ENCODE measurements around the gene LRP1B.
"Not testable (repeated sequence)": the region's sequence is repeated elsewhere in the genome, so short reads cannot be mapped to it uniquely, and the experiment has no call there.

The LRP1B gene

DNA sequence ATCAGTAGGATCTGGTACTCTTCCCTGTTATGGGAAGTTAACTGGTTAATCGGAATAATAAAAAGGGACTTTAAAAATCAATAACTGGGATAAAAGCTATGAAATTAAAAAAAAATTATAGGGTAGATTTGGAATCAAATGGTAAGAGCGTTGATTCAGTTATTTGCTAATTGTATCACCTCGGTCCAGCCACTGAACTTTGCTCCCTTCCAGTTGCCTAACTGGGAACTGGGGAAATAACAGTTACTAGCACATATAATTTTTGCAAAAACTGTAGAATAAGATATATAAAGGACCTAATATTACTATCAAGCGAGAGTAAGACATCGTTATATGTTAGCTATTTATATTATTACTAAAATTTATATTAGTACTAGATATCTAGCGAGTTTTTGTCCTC, 302.1 kb downstream of the LRP1B start:
- no peaks in the 10 kb centered on the region for H3K4me1 ChIP-seq (ENCODE audit: control insufficient read depth in 1 of 2, insufficient read depth in 1 of 2, low read depth in 1 of 2, low read length in 1 of 2)
- H3K4me3 ChIP-seq (ENCODE audit: low read depth in 1 of 2, low read length in 1 of 2) = no peak overlapping the region
- TF ChIP-seq, protein P1, sequence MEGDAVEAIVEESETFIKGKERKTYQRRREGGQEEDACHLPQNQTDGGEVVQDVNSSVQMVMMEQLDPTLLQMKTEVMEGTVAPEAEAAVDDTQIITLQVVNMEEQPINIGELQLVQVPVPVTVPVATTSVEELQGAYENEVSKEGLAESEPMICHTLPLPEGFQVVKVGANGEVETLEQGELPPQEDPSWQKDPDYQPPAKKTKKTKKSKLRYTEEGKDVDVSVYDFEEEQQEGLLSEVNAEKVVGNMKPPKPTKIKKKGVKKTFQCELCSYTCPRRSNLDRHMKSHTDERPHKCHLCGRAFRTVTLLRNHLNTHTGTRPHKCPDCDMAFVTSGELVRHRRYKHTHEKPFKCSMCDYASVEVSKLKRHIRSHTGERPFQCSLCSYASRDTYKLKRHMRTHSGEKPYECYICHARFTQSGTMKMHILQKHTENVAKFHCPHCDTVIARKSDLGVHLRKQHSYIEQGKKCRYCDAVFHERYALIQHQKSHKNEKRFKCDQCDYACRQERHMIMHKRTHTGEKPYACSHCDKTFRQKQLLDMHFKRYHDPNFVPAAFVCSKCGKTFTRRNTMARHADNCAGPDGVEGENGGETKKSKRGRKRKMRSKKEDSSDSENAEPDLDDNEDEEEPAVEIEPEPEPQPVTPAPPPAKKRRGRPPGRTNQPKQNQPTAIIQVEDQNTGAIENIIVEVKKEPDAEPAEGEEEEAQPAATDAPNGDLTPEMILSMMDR (IDR thresholded peaks at IDR 0.05) = no peak
- H3K27ac ChIP-seq = no peak overlapping the region
- no peaks in the 10 kb centered on the region for H3K27me3 ChIP-seq
- H3K36me3 ChIP-seq = no peaks in the 10 kb centered on the region
- H3K9me3 ChIP-seq = no peaks in the 10 kb centered on the region

DNA sequence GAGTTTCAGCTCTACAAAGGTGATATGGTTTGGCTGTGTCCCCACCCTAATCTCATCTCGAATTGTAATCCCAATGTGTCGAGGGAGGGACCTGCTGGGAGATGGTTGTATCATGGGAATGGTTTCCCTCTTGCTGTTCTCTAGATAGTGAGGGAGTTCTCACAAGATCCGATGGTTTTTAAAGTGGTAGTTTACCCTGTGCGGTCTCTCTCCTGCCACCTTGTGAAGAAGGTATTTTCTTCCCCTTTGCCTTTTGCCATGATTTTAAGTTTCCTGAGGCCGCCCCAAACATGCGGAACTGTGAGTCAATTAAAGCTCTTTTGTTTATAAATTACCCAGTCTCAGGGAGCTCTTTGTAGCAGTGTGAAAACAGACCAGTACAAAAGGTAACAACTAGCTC, 306.0 kb downstream of the LRP1B start:
- Histone ChIP-seq H3K9me3 (no peaks in the 10 kb centered on the region), H3K36me3 (no peaks in the 10 kb centered on the region), H3K27ac (no peak overlapping the region), H3K4me3 (ENCODE audit: low read depth in 1 of 2, low read length in 1 of 2) (no peak overlapping the region), H3K27me3 (no peaks in the 10 kb centered on the region), H3K4me1 (ENCODE audit: control insufficient read depth in 1 of 2, insufficient read depth in 1 of 2, low read depth in 1 of 2, low read length in 1 of 2) (no peaks in the 10 kb centered on the region)
- TF ChIP-seq, protein P1 (IDR thresholded peaks at IDR 0.05) = no peak

DNA sequence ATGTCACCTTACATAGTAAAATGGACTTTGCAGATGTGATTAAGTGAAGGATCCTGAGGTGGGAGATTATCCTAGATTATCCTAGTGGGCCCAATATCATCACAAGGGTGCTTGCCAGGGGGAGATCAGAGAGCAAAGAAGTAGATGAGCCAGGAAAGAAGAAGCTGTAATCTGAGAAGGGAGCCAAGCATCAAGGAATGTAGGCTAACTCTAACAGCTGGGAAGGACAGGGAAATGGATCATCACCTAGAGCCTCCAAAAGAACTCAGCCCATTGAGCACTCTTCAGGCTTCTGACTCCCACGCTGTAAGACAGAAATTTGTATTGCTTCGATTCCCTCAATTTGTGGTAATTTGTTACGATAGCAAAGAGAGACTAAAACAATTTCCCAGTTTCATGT, 309.9 kb downstream of the LRP1B start:
- Histone ChIP-seq H3K27me3 (no peaks in the 10 kb centered on the region), H3K4me3 (ENCODE audit: low read depth in 1 of 2, low read length in 1 of 2) (no peak overlapping the region), H3K9me3 (no peaks in the 10 kb centered on the region), H3K4me1 (ENCODE audit: control insufficient read depth in 1 of 2, insufficient read depth in 1 of 2, low read depth in 1 of 2, low read length in 1 of 2) (no peaks in the 10 kb centered on the region), H3K27ac (no peak overlapping the region), H3K36me3 (no peaks in the 10 kb centered on the region)
- TF ChIP-seq, protein P1 (IDR thresholded peaks at IDR 0.05) = no peak

DNA sequence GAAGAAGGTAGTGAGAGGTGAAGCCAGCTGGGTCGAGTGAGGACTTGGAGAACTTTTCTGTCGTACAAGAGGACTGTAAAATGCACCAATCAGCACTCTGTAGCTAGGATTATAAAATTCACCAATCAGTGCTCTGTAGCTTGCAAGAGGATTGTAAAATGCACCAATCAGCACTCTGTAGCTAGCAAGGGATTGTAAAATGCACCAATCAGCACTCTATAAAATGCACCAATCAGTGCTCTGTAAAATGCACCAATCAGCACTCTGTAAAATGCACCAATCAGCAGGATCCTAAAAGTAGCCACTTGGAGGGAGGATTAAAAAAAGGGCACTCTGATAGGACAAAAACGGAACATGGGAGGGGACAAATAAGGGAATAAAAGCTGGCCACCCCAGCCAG, 315.5 kb downstream of the LRP1B start:
- not testable (repeated sequence) for H3K27me3 ChIP-seq; H3K27ac ChIP-seq; H3K36me3 ChIP-seq; H3K4me1 ChIP-seq (ENCODE audit: control insufficient read depth in 1 of 2, insufficient read depth in 1 of 2, low read depth in 1 of 2, low read length in 1 of 2); H3K9me3 ChIP-seq; H3K4me3 ChIP-seq (ENCODE audit: low read depth in 1 of 2, low read length in 1 of 2)

DNA sequence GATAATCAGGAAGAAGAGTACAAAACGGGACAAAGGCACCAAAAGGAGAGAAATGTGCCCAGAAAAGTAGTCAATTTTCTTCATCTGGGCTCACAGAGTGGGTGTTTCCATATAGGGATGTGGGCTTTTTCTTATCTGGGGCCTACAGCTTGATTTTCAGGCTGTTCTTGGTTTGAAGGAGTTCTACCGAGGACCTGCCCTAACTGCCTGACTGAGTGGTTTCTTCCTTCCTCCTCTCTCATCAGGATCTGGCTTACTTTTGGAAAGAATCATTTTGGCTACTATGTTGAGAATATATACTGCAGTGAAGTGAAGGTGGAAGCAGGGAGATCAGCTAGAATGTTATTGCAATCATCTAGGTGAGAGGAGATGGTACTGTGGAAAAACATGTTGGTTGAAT, 316.7 kb downstream of the LRP1B start:
- H3K36me3 ChIP-seq = no peaks in the 10 kb centered on the region

DNA sequence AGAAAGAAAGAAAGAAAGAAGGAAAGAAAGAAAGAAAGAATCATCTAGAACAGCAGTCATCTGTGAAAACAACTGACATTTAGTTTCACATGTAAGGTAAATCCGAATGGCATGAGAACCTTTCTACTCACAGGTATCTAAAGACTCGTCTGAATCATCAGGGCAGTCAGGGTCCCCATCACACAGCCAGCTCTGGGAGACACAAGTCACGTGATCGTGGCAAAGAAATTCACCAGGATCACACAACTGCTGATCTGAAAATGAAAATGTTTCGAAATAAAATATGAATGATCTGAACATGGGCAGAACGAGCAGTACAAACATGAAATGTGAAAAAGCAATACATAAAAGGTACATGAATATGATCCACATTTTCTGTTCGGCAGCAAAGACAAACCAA, 320.7 kb downstream of the LRP1B start:
- Histone ChIP-seq H3K9me3 (no peaks in the 10 kb centered on the region), H3K27ac (no peak overlapping the region), H3K4me1 (ENCODE audit: control insufficient read depth in 1 of 2, insufficient read depth in 1 of 2, low read depth in 1 of 2, low read length in 1 of 2) (no peaks in the 10 kb centered on the region)

More for the DNA sequence above, 316.7 kb downstream of the LRP1B start:
- no peak overlapping the region for H3K27ac ChIP-seq
- H3K4me3 ChIP-seq (ENCODE audit: low read depth in 1 of 2, low read length in 1 of 2) = no peak overlapping the region
- no peaks in the 10 kb centered on the region for H3K27me3 ChIP-seq
- TF ChIP-seq, protein P1 (IDR thresholded peaks at IDR 0.05) = no peak
- no peaks in the 10 kb centered on the region for H3K9me3 ChIP-seq
- H3K4me1 ChIP-seq (ENCODE audit: control insufficient read depth in 1 of 2, insufficient read depth in 1 of 2, low read depth in 1 of 2, low read length in 1 of 2) = no peaks in the 10 kb centered on the region

More for the DNA sequence above, 320.7 kb downstream of the LRP1B start:
- Histone ChIP-seq H3K4me3 (ENCODE audit: low read depth in 1 of 2, low read length in 1 of 2) (no peak overlapping the region), H3K27me3 (no peaks in the 10 kb centered on the region), H3K36me3 (no peaks in the 10 kb centered on the region)
- TF ChIP-seq, protein P1 (IDR thresholded peaks at IDR 0.05) = no peak

Data from neutrophil (primary cell).